Inflammatory macrophage (primary cell): Measurements from ENCODE around the gene TLR6.

Source experiments
- DNase-seq, 2 donors: peaks; one replicate each; pipeline ENCODE4 v3.0.0-alpha.2; 2020 to 2022
- total RNA-seq, 18 experiments: gene quantifications; one replicate each; lab custom pipeline; 2026; ENCODE audit warnings: mixed read lengths in 6 of 18, inconsistent platforms in 2 of 18; lab: John Stamatoyannopoulos, UW

TLR6 gene
- total RNA-seq, result 5.9 to 82.3 (median 43.5) reads per million in 18 experiments

GRCh38 chr4:38856524-38857337 is at the start of gene TLR6:
TLR6 (minus strand) TSS chr4:38856817; CDS start chr4:38829473, 27,344 bp downstream.
- DNase-seq, result peak; percentile 88 to 89

- DNase-seq, result no peak
These were observed 49.2 kb upstream of the TLR6 start for GRCh38 chr4:38905652-38906385.

GRCh38 chr4:38904682-38905081 is 48.1 kb upstream of the TLR6 start:
- DNase-seq, result no peak

GRCh38 chr4:38904090-38904666 is 47.6 kb upstream of the TLR6 start:
- no peak for DNase-seq

GRCh38 chr4:38902695-38903094 is 46.1 kb upstream of the TLR6 start:
- DNase-seq, result peak in 1 of 2 donors; percentile 49

- no peak for DNase-seq
These were observed 45.6 kb upstream of the TLR6 start for GRCh38 chr4:38902221-38902620.

GRCh38 chr4:38898245-38898644 is 41.6 kb upstream of the TLR6 start:
- no peak for DNase-seq

GRCh38 chr4:38896940-38897339 is 40.3 kb upstream of the TLR6 start:
- no peak for DNase-seq

GRCh38 chr4:38894322-38894982 is 37.8 kb upstream of the TLR6 start:
- no peak for DNase-seq

- no peak for DNase-seq
These were observed 34.7 kb upstream of the TLR6 start for GRCh38 chr4:38891051-38891983.

GRCh38 chr4:38889143-38889542 is 32.5 kb upstream of the TLR6 start:
- peak in 1 of 2 donors; percentile 19 for DNase-seq

GRCh38 chr4:38884254-38884653 is 27.6 kb upstream of the TLR6 start:
- no peak for DNase-seq

GRCh38 chr4:38876636-38877035 is 20.0 kb upstream of the TLR6 start:
- no peak for DNase-seq

- no peak for DNase-seq
These were observed 16.8 kb upstream of the TLR6 start for GRCh38 chr4:38873290-38873944.

- DNase-seq, result no peak
These were observed 16.0 kb upstream of the TLR6 start for GRCh38 chr4:38872620-38873019.

GRCh38 chr4:38871593-38871992 is 15.0 kb upstream of the TLR6 start:
- DNase-seq, result no peak

GRCh38 chr4:38870098-38870808 is 13.6 kb upstream of the TLR6 start:
- no peak for DNase-seq

- no peak for DNase-seq
These were observed 12.9 kb upstream of the TLR6 start for GRCh38 chr4:38869511-38869910.

GRCh38 chr4:38868059-38868960 is 11.7 kb upstream of the TLR6 start:
- no peak for DNase-seq
